GM12878 (cell line): ENCODE data around the gene TFF2.

ENCODE experiments used
- CBX5 ChIP-seq: sonication (generic); IDR thresholded peaks from 2 replicates; pipeline ENCODE4 v1.6.1; 2016; ENCODE audit warnings: low read depth, moderate library complexity, mild to moderate bottlenecking, inconsistent platforms
- CEBPB ChIP-seq, 2 experiments: fragments of 150-350 bp in 1 of 2; IDR thresholded peaks; 2 replicates each; pipeline ENCODE4 v1.6.1; 2012 to 2014; ENCODE audit warnings: low read depth in 2 of 2, low read length in 2 of 2, borderline replicate concordance in 1 of 2, inconsistent platforms in 1 of 2

- TF ChIP-seq CEBPB (IDR thresholded peaks at IDR 0.05; ENCODE audit: borderline replicate concordance in 1 of 2, low read depth in 2 of 2, low read length in 2 of 2) (no peak), CBX5 (no peak)
These were observed 46.3 kb upstream of the TFF2 start for GRCh38 chr21:42396799-42397745.
